ENCODE measurements around the gene ATP8B3.

ATP8B3 gene

GRCh38 chr19:1789261-1790041, 22.6 kb downstream of the ATP8B3 start:
- H3K4me3 ChIP-seq (replicated peaks; ENCODE audit: low read depth, low read length): no peak overlapping the region
- TF ChIP-seq, protein P1, sequence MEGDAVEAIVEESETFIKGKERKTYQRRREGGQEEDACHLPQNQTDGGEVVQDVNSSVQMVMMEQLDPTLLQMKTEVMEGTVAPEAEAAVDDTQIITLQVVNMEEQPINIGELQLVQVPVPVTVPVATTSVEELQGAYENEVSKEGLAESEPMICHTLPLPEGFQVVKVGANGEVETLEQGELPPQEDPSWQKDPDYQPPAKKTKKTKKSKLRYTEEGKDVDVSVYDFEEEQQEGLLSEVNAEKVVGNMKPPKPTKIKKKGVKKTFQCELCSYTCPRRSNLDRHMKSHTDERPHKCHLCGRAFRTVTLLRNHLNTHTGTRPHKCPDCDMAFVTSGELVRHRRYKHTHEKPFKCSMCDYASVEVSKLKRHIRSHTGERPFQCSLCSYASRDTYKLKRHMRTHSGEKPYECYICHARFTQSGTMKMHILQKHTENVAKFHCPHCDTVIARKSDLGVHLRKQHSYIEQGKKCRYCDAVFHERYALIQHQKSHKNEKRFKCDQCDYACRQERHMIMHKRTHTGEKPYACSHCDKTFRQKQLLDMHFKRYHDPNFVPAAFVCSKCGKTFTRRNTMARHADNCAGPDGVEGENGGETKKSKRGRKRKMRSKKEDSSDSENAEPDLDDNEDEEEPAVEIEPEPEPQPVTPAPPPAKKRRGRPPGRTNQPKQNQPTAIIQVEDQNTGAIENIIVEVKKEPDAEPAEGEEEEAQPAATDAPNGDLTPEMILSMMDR (IDR thresholded peaks at IDR 0.05; ENCODE audit: low read length, missing control alignments): no peak

DNA sequence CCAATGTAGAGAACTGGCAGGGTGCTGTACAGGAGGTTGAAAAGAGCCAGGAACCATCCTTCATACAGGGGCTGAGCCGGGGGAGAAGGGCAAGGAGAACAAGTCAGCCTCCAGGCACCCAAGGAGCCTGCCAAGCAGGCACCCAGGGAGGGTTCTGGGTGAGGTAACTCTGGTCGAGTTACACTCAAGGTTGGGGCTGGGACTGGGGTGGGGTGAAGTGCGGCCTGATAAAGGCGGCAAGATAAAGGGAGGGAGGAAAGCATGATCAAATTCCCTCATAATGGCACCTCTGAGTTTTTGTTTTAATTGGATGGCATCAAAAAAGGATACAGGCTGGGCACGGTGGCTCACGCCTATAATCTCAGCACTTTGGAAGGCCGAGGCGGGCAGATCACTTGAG, 25.0 kb downstream of the ATP8B3 start:
- TF ChIP-seq, protein P1 (IDR thresholded peaks at IDR 0.05; ENCODE audit: low read length, missing control alignments): no peak
- no peak for DNase-seq (ENCODE audit: low read depth)
- no peak overlapping the region for H3K4me3 ChIP-seq (replicated peaks; ENCODE audit: low read depth, low read length)

More at GRCh38 chr19:1789261-1790041, 22.6 kb downstream of the ATP8B3 start:
- DNase-seq (ENCODE audit: low read depth): no peak

DNA sequence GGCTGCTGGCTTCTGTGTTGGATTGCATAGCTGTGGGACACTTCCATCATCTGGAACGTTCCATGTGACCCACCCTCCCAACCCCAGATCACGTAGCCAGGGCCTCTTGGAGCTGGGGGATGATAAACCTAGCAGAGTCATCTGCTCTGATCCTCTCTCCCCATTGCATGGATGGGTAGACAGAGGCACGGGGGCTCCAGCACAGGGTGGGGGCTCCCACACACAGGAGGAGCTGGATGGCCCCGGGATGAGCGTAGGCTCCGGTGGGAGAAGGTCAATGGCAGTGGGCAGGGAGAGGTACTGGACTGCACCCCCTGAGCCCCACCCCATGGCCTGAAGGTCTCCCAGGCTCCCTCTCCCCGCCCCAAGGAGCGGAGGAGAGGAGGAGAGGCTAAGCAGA, 25.4 kb downstream of the ATP8B3 start:
- TF ChIP-seq, protein P1 (IDR thresholded peaks at IDR 0.05; ENCODE audit: low read length, missing control alignments): no peak
- no peak for DNase-seq (ENCODE audit: low read depth)
- H3K4me3 ChIP-seq (replicated peaks; ENCODE audit: low read depth, low read length): no peak overlapping the region

DNA sequence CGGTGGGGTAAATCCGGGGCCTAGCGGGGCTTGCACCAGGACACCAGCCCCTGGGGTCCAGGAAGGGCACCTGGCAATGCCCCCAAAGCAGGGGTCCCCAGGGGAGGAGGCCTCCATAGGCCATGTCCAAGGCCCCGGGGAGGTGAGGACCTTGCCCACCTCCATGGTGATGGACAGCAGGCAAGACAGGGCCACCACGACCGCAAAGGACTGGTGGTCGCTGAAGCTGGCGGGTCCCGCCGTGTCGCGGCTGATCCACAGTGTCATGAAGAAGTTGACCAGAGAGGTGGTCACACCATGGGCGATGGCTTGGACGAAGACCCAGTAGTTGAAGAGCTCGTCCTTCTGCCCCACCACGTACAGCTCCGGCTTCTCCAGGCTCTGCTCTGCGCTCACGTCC, 26.8 kb downstream of the ATP8B3 start:
- no peak for DNase-seq (ENCODE audit: low read depth)
- no peak overlapping the region for H3K4me3 ChIP-seq (replicated peaks; ENCODE audit: low read depth, low read length)
- TF ChIP-seq, protein P1 (IDR thresholded peaks at IDR 0.05; ENCODE audit: low read length, missing control alignments): no peak

GRCh38 chr19:1783874-1784273, 28.2 kb downstream of the ATP8B3 start:
- DNase-seq (ENCODE audit: low read depth): no peak
- TF ChIP-seq, protein P1 (IDR thresholded peaks at IDR 0.05; ENCODE audit: low read length, missing control alignments): no peak

GRCh38 chr19:1783354-1783753, 28.7 kb downstream of the ATP8B3 start:
- no peak overlapping the region for H3K4me3 ChIP-seq (replicated peaks; ENCODE audit: low read depth, low read length)
- TF ChIP-seq, protein P1 (IDR thresholded peaks at IDR 0.05; ENCODE audit: low read length, missing control alignments): no peak
- DNase-seq (ENCODE audit: low read depth): no peak

More at GRCh38 chr19:1783874-1784273, 28.2 kb downstream of the ATP8B3 start:
- H3K4me3 ChIP-seq (replicated peaks; ENCODE audit: low read depth, low read length): no peak overlapping the region

GRCh38 chr19:1782521-1782920, 29.6 kb downstream of the ATP8B3 start:
- no peak for DNase-seq (ENCODE audit: low read depth)
- TF ChIP-seq, protein P1 (IDR thresholded peaks at IDR 0.05; ENCODE audit: low read length, missing control alignments): no peak
- no peak overlapping the region for H3K4me3 ChIP-seq (replicated peaks; ENCODE audit: low read depth, low read length)

Measured in fibroblast of pulmonary artery (primary cell).